ENCODE measurements around the gene NHS. TPM values are rescaled to one million over a fixed set of nuclear protein-coding genes. Genes with fewer than 3 reads are reported as not detected.

Gene NHS
- total and polyA plus RNA-seq, 2 of the 13 experiments (the other 11 are each of a cell fraction or from before 2014, with no cell fraction given), result 0.02 TPM; not detected in 1

DNA sequence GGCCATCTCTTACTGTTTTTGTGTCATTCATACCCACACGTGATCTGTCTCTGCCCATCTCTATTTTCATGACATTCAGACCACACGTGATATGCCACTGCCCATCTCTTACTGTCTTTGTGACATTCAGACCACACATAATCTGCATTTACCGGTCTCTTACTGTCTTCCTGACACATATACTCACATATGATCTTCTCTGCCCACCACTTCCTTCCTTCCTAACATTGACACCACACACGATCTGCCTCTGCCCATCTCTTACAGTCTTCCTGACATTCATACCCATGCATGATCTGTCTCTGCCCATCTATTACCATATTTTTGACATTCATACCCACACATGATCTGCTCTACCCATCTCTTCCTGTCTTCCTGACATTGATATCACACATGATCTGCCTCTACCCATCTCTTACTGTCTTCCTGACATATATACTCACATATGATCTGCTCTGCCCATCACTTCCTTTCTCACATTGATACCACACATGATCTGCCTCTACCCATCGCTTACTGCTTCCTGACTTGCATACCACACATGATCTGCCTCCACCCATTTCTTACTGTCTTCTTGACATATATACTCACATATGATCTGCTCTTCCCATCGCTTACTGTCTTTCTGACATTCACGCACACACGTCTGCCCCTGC, 398.3 kb downstream of the NHS start:
- no peak overlapping the region for H3K4me2 ChIP-seq (ENCODE audit: low read depth, low read length)
- 28% methylated on average over 8 of the region's 8 CpGs for WGBS (ENCODE audit: low lambda C conversion rate)
- no peaks in the 10 kb centered on the region for H3K79me2 ChIP-seq (ENCODE audit: insufficient read depth, low read length)
- no peak overlapping the region for H3K9ac ChIP-seq (ENCODE audit: insufficient read depth, low read depth, low read length)
- H2AFZ ChIP-seq (ENCODE audit: low read length), result no peak overlapping the region
- ChIA-PET CTCF (ENCODE audit: low intra/inter-chr PET ratio, low total read pairs) (no interaction called here), POLR2A (no interaction called here)
- no peaks in the 10 kb centered on the region for H3K9me3 ChIP-seq (ENCODE audit: low read length)
- no peak overlapping the region for H3K4me3 ChIP-seq (replicated peaks in 1 of 3; ENCODE audit: insufficient read depth in 1 of 3, low read depth in 2 of 3, low read length in 3 of 3)
- no peak for FAIRE-seq
- intact Hi-C loops (cut with micrococcal nuclease; ENCODE audit: unreplicated experiment) (no loop called here), in situ Hi-C loops (cut with HindIII; ENCODE audit: extremely low pct_ligation_motif_present, low pct_unique_long_range_greater_than_20kb) (no loop called here)
- no peaks in the 10 kb centered on the region for H4K20me1 ChIP-seq (ENCODE audit: insufficient read depth, low read length)
- TF ChIP-seq, protein P1, sequence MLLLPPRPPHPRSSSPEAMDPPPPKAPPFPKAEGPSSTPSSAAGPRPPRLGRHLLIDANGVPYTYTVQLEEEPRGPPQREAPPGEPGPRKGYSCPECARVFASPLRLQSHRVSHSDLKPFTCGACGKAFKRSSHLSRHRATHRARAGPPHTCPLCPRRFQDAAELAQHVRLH (CRISPR knock-in tag; IDR thresholded peaks at IDR 0.05; ENCODE audit: borderline replicate concordance, low read depth), result no peak
- no peak overlapping the region for H3K27ac ChIP-seq (ENCODE audit: extremely low read length, insufficient read depth, low read length)
- H3K27me3 ChIP-seq (ENCODE audit: control insufficient read depth in 1 of 2, insufficient read depth in 2 of 2, low read length in 2 of 2), result no peaks in the 10 kb centered on the region; a peak in 1 of 5 replicates
- H3K36me3 ChIP-seq (replicated peaks in 1 of 2; ENCODE audit: control insufficient read depth in 1 of 2, insufficient read depth in 2 of 2, low read length in 2 of 2), result no peaks in the 10 kb centered on the region
- no peak for DNase-seq (ENCODE audit: low spot score)
- H3K4me1 ChIP-seq (ENCODE audit: insufficient read depth, low read length), result no peaks in the 10 kb centered on the region
- ATAC-seq, result no peak
- no TSS peak for BruUV-seq (replicated peaks)

DNA sequence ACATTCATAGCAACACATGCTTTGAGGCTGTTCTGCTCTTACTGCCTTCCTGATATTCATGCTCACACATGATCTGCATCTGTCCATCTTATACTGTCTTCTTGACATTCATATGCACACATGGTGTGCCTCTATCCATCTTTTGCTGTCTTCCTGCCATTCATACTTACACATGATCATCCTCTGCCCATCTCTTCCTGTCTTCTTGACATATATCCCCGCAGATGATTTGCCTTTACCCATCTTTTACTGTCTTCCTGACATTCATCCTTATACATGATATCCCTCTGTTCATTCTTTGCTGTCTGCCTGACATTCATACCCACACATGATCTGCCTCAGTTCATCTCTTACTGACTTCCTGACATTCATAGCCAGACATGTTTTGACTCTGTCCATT, 399.1 kb downstream of the NHS start:
- no peaks in the 10 kb centered on the region for H3K36me3 ChIP-seq (replicated peaks in 1 of 2; ENCODE audit: control insufficient read depth in 1 of 2, insufficient read depth in 2 of 2, low read length in 2 of 2)
- ATAC-seq (no peak), FAIRE-seq (no peak), DNase-seq (ENCODE audit: low spot score) (no peak)
- TF ChIP-seq, protein P2, sequence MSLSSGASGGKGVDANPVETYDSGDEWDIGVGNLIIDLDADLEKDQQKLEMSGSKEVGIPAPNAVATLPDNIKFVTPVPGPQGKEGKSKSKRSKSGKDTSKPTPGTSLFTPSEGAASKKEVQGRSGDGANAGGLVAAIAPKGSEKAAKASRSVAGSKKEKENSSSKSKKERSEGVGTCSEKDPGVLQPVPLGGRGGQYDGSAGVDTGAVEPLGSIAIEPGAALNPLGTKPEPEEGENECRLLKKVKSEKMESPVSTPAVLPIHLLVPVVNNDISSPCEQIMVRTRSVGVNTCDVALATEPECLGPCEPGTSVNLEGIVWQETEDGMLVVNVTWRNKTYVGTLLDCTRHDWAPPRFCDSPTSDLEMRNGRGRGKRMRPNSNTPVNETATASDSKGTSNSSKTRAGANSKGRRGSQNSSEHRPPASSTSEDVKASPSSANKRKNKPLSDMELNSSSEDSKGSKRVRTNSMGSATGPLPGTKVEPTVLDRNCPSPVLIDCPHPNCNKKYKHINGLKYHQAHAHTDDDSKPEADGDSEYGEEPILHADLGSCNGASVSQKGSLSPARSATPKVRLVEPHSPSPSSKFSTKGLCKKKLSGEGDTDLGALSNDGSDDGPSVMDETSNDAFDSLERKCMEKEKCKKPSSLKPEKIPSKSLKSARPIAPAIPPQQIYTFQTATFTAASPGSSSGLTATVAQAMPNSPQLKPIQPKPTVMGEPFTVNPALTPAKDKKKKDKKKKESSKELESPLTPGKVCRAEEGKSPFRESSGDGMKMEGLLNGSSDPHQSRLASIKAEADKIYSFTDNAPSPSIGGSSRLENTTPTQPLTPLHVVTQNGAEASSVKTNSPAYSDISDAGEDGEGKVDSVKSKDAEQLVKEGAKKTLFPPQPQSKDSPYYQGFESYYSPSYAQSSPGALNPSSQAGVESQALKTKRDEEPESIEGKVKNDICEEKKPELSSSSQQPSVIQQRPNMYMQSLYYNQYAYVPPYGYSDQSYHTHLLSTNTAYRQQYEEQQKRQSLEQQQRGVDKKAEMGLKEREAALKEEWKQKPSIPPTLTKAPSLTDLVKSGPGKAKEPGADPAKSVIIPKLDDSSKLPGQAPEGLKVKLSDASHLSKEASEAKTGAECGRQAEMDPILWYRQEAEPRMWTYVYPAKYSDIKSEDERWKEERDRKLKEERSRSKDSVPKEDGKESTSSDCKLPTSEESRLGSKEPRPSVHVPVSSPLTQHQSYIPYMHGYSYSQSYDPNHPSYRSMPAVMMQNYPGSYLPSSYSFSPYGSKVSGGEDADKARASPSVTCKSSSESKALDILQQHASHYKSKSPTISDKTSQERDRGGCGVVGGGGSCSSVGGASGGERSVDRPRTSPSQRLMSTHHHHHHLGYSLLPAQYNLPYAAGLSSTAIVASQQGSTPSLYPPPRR (CRISPR knock-in tag; IDR thresholded peaks at IDR 0.05; ENCODE audit: borderline replicate concordance), result no peak
- TF ChIP-seq, protein P3, sequence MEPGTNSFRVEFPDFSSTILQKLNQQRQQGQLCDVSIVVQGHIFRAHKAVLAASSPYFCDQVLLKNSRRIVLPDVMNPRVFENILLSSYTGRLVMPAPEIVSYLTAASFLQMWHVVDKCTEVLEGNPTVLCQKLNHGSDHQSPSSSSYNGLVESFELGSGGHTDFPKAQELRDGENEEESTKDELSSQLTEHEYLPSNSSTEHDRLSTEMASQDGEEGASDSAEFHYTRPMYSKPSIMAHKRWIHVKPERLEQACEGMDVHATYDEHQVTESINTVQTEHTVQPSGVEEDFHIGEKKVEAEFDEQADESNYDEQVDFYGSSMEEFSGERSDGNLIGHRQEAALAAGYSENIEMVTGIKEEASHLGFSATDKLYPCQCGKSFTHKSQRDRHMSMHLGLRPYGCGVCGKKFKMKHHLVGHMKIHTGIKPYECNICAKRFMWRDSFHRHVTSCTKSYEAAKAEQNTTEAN (CRISPR knock-in tag; conservative IDR thresholded peaks at IDR 0.05), result no peak
- H3K4me2 ChIP-seq (ENCODE audit: low read depth, low read length), result no peak overlapping the region
- in situ Hi-C loops (cut with HindIII; ENCODE audit: extremely low pct_ligation_motif_present, low pct_unique_long_range_greater_than_20kb) (no loop called here), intact Hi-C loops (cut with micrococcal nuclease; ENCODE audit: unreplicated experiment) (no loop called here)
- no peaks in the 10 kb centered on the region for H3K4me1 ChIP-seq (ENCODE audit: insufficient read depth, low read length)
- H3K27ac ChIP-seq (ENCODE audit: extremely low read length, insufficient read depth, low read length), result no peak overlapping the region
- H3K9me3 ChIP-seq (ENCODE audit: low read length), result no peaks in the 10 kb centered on the region
- H3K4me3 ChIP-seq (replicated peaks in 1 of 3; ENCODE audit: insufficient read depth in 1 of 3, low read depth in 2 of 3, low read length in 3 of 3), result no peak overlapping the region
- H2AFZ ChIP-seq (ENCODE audit: low read length), result no peak overlapping the region
- no peak overlapping the region for H3K9ac ChIP-seq (ENCODE audit: insufficient read depth, low read depth, low read length)
- ChIA-PET CTCF (ENCODE audit: low intra/inter-chr PET ratio, low total read pairs) (no interaction called here), POLR2A (no interaction called here)
- no peaks in the 10 kb centered on the region; a peak in 1 of 5 replicates for H3K27me3 ChIP-seq (ENCODE audit: control insufficient read depth in 1 of 2, insufficient read depth in 2 of 2, low read length in 2 of 2)
- WGBS (ENCODE audit: low lambda C conversion rate), result 0% methylated on average over 1 of the region's 1 CpG
- no TSS peak for BruUV-seq (replicated peaks)
- no peaks in the 10 kb centered on the region for H3K79me2 ChIP-seq (ENCODE audit: insufficient read depth, low read length)
- H4K20me1 ChIP-seq (ENCODE audit: insufficient read depth, low read length), result no peaks in the 10 kb centered on the region
